IMR-90 (cell line): ENCODE data around the gene QTRT2. TPM values are rescaled to one million over a fixed set of nuclear protein-coding genes. Genes with fewer than 3 reads are reported as not detected.

Experiments used
- ATAC-seq: fragments of 200-7000 bp; cut with Tn5 transposase; 2 replicates; pipeline ENCODE4 v1.9.1; 2020; ENCODE audit warnings: low read depth, mild to moderate bottlenecking, moderate library complexity
- BruUV-seq: library from RNA; stranded (reverse); fragments of 400-500 nt; replicated peaks from 2 replicates; lab custom pipeline; 2021; lab: Mats Ljungman, UMichigan
- CTCF ChIA-PET: fragments of 300-600 bp; formaldehyde crosslinking; extraction: SDS; loops from one replicate; lab custom pipeline; 2021; ENCODE audit warnings: antibody characterized with exemption; lab: Yijun Ruan, JAX
- POLR2A ChIA-PET: fragments of 300-600 bp; sonication (Branson Sonifier 250); formaldehyde crosslinking; loops from one replicate; lab custom pipeline; 2022; ENCODE audit warnings: antibody characterized with exemption; ENCODE audit not compliant: unreplicated experiment; lab: Charles Lee
- DNase-seq: peaks from one replicate; pipeline ENCODE4 v3.0.0; 2013
- H2AFZ ChIP-seq: replicated peaks from 2 replicates; pipeline ENCODE3; 2013; ENCODE audit warnings: low read length, mild to moderate bottlenecking; ENCODE audit not compliant: poor library complexity
- H2AK5ac ChIP-seq: 2 replicates; pipeline ENCODE4 v1.6.1; 2013; ENCODE audit warnings: low read depth, low read length, inconsistent platforms
- H2AK9ac ChIP-seq: replicated peaks from 2 replicates; pipeline ENCODE3; 2013; ENCODE audit warnings: mild to moderate bottlenecking, low read depth, low read length, moderate library complexity; ENCODE audit not compliant: poor library complexity
- H2BK120ac ChIP-seq: 2 replicates; pipeline ENCODE4 v1.6.1; 2013; ENCODE audit warnings: low read depth, low read length, inconsistent platforms
- H2BK15ac ChIP-seq: 3 replicates; pipeline ENCODE4 v1.6.1; 2013; ENCODE audit warnings: low read depth, low read length, inconsistent platforms
- H2BK20ac ChIP-seq: 2 replicates; pipeline ENCODE4 v1.6.1; 2013; ENCODE audit warnings: low read depth, mild to moderate bottlenecking, inconsistent platforms, low read length, moderate library complexity
- H2BK5ac ChIP-seq: 2 replicates; pipeline ENCODE4 v1.6.1; 2013; ENCODE audit warnings: mild to moderate bottlenecking, low read depth, low read length, inconsistent platforms; ENCODE audit not compliant: poor library complexity, severe bottlenecking
- H3K14ac ChIP-seq: replicated peaks from 2 replicates; pipeline ENCODE4 v1.6.1; 2013; ENCODE audit warnings: low read depth, low read length, inconsistent platforms
- H3K18ac ChIP-seq: 2 replicates; pipeline ENCODE4 v1.6.1; 2013; ENCODE audit warnings: low read depth, low read length, control low read depth
- H3K23ac ChIP-seq: 2 replicates; pipeline ENCODE4 v1.6.1; 2013; ENCODE audit warnings: low read depth, low read length, inconsistent platforms
- H3K27ac ChIP-seq: 2 replicates; pipeline ENCODE4 v1.5.1; 2013; ENCODE audit warnings: mild to moderate bottlenecking, control low read depth, low read length; ENCODE audit not compliant: insufficient read depth
- H3K27me3 ChIP-seq: 2 replicates; pipeline ENCODE4 v1.6.1; 2013; ENCODE audit warnings: low read length; ENCODE audit not compliant: control insufficient read depth, insufficient read depth
- H3K36me3 ChIP-seq: 2 replicates; pipeline ENCODE4 v1.6.1; 2013; ENCODE audit warnings: low read length, mixed read lengths; ENCODE audit not compliant: control insufficient read depth, insufficient read depth
- H3K4ac ChIP-seq: 2 replicates; pipeline ENCODE4 v1.6.1; 2013; ENCODE audit warnings: low read depth, low read length, inconsistent platforms
- H3K4me1 ChIP-seq: 2 replicates; pipeline ENCODE4 v1.6.1; 2013; ENCODE audit warnings: low read length, mixed read lengths; ENCODE audit not compliant: control insufficient read depth, insufficient read depth
- H3K4me2 ChIP-seq: 2 replicates; pipeline ENCODE4 v1.6.1; 2013; ENCODE audit warnings: low read depth, mild to moderate bottlenecking, control low read depth, low read length, moderate library complexity
- H3K4me3 ChIP-seq: 2 replicates; pipeline ENCODE4 v1.5.1; 2013; ENCODE audit warnings: low read depth, mild to moderate bottlenecking, control low read depth, low read length, moderate library complexity; ENCODE audit not compliant: insufficient read depth
- H3K56ac ChIP-seq: 2 replicates; pipeline ENCODE4 v1.6.1; 2013; ENCODE audit warnings: low read length, inconsistent platforms; ENCODE audit not compliant: insufficient read depth; ENCODE audit errors: extremely low read depth
- H3K79me1 ChIP-seq, 2 experiments: 2 replicates each; pipeline ENCODE4 v1.6.1; 2013; ENCODE audit warnings: low read length in 2 of 2, inconsistent platforms in 1 of 2, low read depth in 1 of 2
- H3K9ac ChIP-seq: 2 replicates; pipeline ENCODE4 v1.6.1; 2013; ENCODE audit warnings: low read depth, low read length, control low read depth
- H3K9me1 ChIP-seq: 2 replicates; pipeline ENCODE4 v1.6.1; 2013; ENCODE audit warnings: low read length, inconsistent platforms; ENCODE audit not compliant: insufficient read depth
- H3K9me3 ChIP-seq: 2 replicates; pipeline ENCODE4 v1.6.1; 2013; ENCODE audit warnings: low read length; ENCODE audit not compliant: control insufficient read depth, insufficient read depth
- H4K20me1 ChIP-seq: 2 replicates; pipeline ENCODE4 v1.6.1; 2013; ENCODE audit warnings: low read length, inconsistent platforms; ENCODE audit not compliant: insufficient read depth
- H4K5ac ChIP-seq: 2 replicates; pipeline ENCODE4 v1.6.1; 2013; ENCODE audit warnings: mild to moderate bottlenecking, low read depth, low read length, control low read depth
- H4K8ac ChIP-seq, 2 experiments: 2 replicates each; pipeline ENCODE4 v1.6.1; 2013; ENCODE audit warnings: low read depth in 2 of 2, low read length in 2 of 2, control low read depth in 1 of 2, inconsistent platforms in 1 of 2
- H4K91ac ChIP-seq: 2 replicates; pipeline ENCODE4 v1.6.1; 2013; ENCODE audit warnings: low read depth, low read length, inconsistent platforms; ENCODE audit not compliant: insufficient read depth
- FOS ChIP-seq: fragments of 150-350 bp; IDR thresholded peaks from 2 replicates; pipeline ENCODE4 v1.6.1; 2016; ENCODE audit warnings: low read depth, low read length
- MAZ ChIP-seq: IDR thresholded peaks from 2 replicates; pipeline ENCODE4 v1.6.1; 2012; ENCODE audit warnings: low read depth, mild to moderate bottlenecking, low read length, improper control_type of control experiment, moderate library complexity, borderline replicate concordance
- WGBS, 2 experiments: methylation state at CpG; one replicate each; pipeline versions ENCODE4 v1.1.5 to v1.1.7; 2013; ENCODE audit warnings: missing lambda C conversion rate in 2 of 2; ENCODE audit not compliant: insufficient read length in 1 of 2; ENCODE audit errors: extremely low coverage in 2 of 2; 5-methylcytosine and 5-hydroxymethylcytosine counted together
- dilution Hi-C: fragments of 300-500 bp; cut with HindIII; formaldehyde crosslinking; loops from one replicate; pipeline ENCODE4 v1.14.3; 2018; ENCODE audit warnings: low sequenced_read_pairs; ENCODE audit not compliant: unreplicated experiment
- in situ Hi-C: fragments of 300-500 bp; cut with MboI; formaldehyde crosslinking; loops from 3 replicates; pipeline ENCODE4 v1.14.3; 2019; ENCODE audit warnings: low sequenced_read_pairs, inconsistent platforms, mixed read lengths
- intact Hi-C: fragments of 100-400 bp; cut with micrococcal nuclease; formaldehyde crosslinking; loops from 2 replicates; pipeline ENCODE4 v1.10.0; 2022
- polyA plus RNA-seq, 3 experiments: library from polyadenylated mRNA; depleted of rRNA; stranded (reverse); fragments of >200 nt; gene quantifications; 2 replicates each; pipeline ENCODE4 v1.2.3, GENCODE V29; 2012; ENCODE audit warnings: low replicate concordance in 1 of 3
- total RNA-seq: library from RNA; depleted of rRNA; stranded (reverse); fragments of >200 nt; gene quantifications from 2 replicates; pipeline ENCODE4 v1.2.3, GENCODE V29; 2012

QTRT2 gene
- total and polyA plus RNA-seq, 2 of the 4 experiments (the other 2 are of a cell fraction): 7.3 to 15.6 TPM

DNA sequence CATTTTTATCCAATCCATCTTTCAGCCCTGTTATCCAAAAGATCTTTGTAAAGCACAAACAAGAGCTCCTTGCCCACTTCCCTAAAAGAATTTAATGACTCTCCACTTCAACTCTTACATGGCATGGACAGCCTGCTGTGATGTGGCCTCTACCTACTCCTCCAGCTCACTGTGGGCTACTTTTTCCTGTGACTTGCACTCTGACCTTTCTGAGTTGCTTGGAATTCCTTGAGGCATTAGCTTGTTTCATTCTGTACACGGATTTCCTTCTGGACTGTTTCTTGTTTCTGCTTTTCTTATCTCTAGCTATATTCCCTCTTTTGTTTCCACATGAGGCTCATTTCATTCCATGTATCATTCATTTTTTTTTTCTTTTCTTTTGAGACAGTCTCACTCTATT, 15.2 kb downstream of the QTRT2 start:
- H2AK5ac ChIP-seq: no peak overlapping the region
- no peak overlapping the region for H4K91ac ChIP-seq
- intact Hi-C loops (no loop called here), in situ Hi-C loops (no loop called here), dilution Hi-C loops (no loop called here)
- H2BK5ac ChIP-seq: no peak overlapping the region
- H3K4me1 ChIP-seq: peaks cover 2% of the 10 kb centered on the region; the same call in 1 of the 2 replicates
- ChIA-PET CTCF (no interaction called here), POLR2A (no interaction called here)
- no peak overlapping the region for H3K14ac ChIP-seq
- H3K9me1 ChIP-seq: peaks cover 3% of the 10 kb centered on the region; the same call in 1 of the 2 replicates
- no peak overlapping the region for H4K8ac ChIP-seq
- H2AFZ ChIP-seq: no peak overlapping the region
- H3K27ac ChIP-seq: no peak overlapping the region
- DNase-seq: no peak
- no peak overlapping the region for H3K18ac ChIP-seq
- H3K36me3 ChIP-seq: peaks cover 26% of the 10 kb centered on the region
- H3K4me2 ChIP-seq: no peak overlapping the region
- H3K9me3 ChIP-seq: no peaks in the 10 kb centered on the region
- no peaks in the 10 kb centered on the region for H3K27me3 ChIP-seq
- H3K56ac ChIP-seq: no peak overlapping the region
- BruUV-seq: no TSS peak
- no peak for ATAC-seq
- no peak overlapping the region for H3K9ac ChIP-seq
- no peak overlapping the region for H3K4ac ChIP-seq
- no peaks in the 10 kb centered on the region; the same call in 1 of the 2 replicates for H4K20me1 ChIP-seq
- WGBS, 2 experiments: no CpG with 5 or more reads among the region's 1 CpG
- H3K23ac ChIP-seq: no peak overlapping the region
- H3K4me3 ChIP-seq: no peak overlapping the region
- no peak overlapping the region for H2BK120ac ChIP-seq
- H2BK15ac ChIP-seq: no peak overlapping the region
- H3K79me1 ChIP-seq: peaks cover 0 to 25% of the 10 kb centered on the region in 2 experiments; a peak in 3 of 4 replicates
- H4K5ac ChIP-seq: no peak overlapping the region
- TF ChIP-seq FOS: no peak
- TF ChIP-seq MAZ: no peak
- no peak overlapping the region for H2AK9ac ChIP-seq
- no peak overlapping the region for H2BK20ac ChIP-seq
